HL-60 (cell line): ENCODE results near the gene TM9SF1.

Experiments used
- GABPA ChIP-seq: IDR thresholded peaks from 2 replicates; pipeline ENCODE4 v1.6.1; 2012; ENCODE audit warnings: low read depth
- POLR2AphosphoS5 ChIP-seq: IDR thresholded peaks from 2 replicates; pipeline ENCODE4 v1.6.1; 2012; ENCODE audit warnings: low read depth
- SPI1 ChIP-seq: IDR thresholded peaks from 2 replicates; pipeline ENCODE4 v1.6.1; 2012; ENCODE audit warnings: low read depth, mild to moderate bottlenecking, borderline replicate concordance
- TF ChIP-seq, protein P1 (sequence below): IDR thresholded peaks from one replicate; pipeline ENCODE4 v1.5.1; 2011; ENCODE audit warnings: low read length, control low read depth, inconsistent platforms; ENCODE audit not compliant: insufficient read depth
- TF ChIP-seq, protein P2 (sequence below): IDR thresholded peaks from 2 replicates; pipeline ENCODE4 v1.6.1; 2012; ENCODE audit warnings: low read depth; ENCODE audit not compliant: insufficient replicate concordance

DNA sequence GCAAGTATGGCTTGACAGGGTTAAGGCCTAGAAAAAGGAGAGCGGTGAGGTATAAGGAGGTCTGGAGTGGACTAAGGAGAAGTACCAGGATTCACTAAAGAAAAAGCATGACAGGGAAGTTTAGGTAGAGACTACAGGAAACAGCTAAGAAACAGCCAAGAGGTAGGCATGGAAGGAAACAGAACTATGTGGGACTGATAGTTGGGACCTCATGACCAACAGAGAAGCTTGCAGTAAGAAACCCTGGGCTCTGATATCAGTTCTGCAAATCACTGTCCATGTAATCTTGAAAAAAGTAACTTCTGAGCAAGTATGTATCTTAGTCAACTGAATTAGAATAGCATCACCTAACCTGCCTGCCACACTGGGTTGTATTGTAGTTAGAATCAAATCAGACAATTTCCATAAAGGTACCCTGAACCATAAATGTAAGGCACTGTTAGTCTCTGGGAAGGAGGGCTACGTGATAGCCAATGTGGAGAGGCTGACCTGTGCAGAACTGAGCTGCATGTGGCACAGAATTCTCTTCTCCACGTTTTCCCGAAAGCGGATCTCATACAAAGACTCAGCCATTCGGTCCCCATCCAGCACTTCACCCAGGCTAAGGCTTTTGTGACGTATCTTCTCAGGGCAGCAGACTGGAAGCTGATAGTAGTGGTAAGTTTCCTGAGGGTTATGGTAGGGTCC is 912 bp downstream of the TM9SF1 start:
- TF ChIP-seq, protein P1, sequence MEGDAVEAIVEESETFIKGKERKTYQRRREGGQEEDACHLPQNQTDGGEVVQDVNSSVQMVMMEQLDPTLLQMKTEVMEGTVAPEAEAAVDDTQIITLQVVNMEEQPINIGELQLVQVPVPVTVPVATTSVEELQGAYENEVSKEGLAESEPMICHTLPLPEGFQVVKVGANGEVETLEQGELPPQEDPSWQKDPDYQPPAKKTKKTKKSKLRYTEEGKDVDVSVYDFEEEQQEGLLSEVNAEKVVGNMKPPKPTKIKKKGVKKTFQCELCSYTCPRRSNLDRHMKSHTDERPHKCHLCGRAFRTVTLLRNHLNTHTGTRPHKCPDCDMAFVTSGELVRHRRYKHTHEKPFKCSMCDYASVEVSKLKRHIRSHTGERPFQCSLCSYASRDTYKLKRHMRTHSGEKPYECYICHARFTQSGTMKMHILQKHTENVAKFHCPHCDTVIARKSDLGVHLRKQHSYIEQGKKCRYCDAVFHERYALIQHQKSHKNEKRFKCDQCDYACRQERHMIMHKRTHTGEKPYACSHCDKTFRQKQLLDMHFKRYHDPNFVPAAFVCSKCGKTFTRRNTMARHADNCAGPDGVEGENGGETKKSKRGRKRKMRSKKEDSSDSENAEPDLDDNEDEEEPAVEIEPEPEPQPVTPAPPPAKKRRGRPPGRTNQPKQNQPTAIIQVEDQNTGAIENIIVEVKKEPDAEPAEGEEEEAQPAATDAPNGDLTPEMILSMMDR, result no peak
- TF ChIP-seq POLR2AphosphoS5 (no peak), GABPA (no peak), SPI1 (no peak)
- TF ChIP-seq, protein P2, sequence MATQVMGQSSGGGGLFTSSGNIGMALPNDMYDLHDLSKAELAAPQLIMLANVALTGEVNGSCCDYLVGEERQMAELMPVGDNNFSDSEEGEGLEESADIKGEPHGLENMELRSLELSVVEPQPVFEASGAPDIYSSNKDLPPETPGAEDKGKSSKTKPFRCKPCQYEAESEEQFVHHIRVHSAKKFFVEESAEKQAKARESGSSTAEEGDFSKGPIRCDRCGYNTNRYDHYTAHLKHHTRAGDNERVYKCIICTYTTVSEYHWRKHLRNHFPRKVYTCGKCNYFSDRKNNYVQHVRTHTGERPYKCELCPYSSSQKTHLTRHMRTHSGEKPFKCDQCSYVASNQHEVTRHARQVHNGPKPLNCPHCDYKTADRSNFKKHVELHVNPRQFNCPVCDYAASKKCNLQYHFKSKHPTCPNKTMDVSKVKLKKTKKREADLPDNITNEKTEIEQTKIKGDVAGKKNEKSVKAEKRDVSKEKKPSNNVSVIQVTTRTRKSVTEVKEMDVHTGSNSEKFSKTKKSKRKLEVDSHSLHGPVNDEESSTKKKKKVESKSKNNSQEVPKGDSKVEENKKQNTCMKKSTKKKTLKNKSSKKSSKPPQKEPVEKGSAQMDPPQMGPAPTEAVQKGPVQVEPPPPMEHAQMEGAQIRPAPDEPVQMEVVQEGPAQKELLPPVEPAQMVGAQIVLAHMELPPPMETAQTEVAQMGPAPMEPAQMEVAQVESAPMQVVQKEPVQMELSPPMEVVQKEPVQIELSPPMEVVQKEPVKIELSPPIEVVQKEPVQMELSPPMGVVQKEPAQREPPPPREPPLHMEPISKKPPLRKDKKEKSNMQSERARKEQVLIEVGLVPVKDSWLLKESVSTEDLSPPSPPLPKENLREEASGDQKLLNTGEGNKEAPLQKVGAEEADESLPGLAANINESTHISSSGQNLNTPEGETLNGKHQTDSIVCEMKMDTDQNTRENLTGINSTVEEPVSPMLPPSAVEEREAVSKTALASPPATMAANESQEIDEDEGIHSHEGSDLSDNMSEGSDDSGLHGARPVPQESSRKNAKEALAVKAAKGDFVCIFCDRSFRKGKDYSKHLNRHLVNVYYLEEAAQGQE, result no peak
